Stimulated activated CD8-positive, alpha-beta memory T cell treated with anti-CD3 and anti-CD28 coated beads, Interleukin-7, amount 100 ng/mL, for 48 hours (primary cell): ENCODE data around the gene PLEKHH3.

Experiments
- DNase-seq, 2 donors: peaks; one replicate each; pipeline ENCODE4 v3.0.0-alpha.2; 2020; ENCODE audit warnings: low read depth in 1 of 2; ENCODE audit errors: extremely low read depth in 1 of 2

PLEKHH3 gene

GRCh38 chr17:42676424-42677011 is at the start of gene PLEKHH3:
TSS of gene PLEKHH3 (minus strand) at chr17:42676994. CDS start at chr17:42676563, 431 bp downstream.
- no peak for DNase-seq

DNA sequence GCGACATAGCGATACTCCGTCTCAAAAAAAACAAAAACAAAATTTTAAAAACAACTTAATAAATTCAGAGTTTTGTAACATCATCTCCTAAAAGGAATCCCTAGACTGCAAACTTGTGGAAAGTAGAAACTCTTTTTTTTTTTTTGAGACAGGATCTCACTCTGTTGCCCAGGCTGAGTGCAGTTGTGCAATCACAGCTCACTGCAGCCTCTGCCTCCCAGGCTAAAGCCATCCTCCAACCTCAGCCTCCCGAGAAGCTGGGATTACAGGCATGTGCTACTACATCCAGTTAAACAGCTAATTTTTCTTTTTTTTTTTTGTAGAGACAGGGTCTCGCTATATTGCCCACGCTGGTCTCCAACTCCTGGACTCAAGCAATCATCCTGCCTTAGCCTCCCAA is 48.3 kb upstream of the PLEKHH3 start:
- DNase-seq = no peak

GRCh38 chr17:42723636-42724035 is 46.8 kb upstream of the PLEKHH3 start:
- no peak for DNase-seq

DNA sequence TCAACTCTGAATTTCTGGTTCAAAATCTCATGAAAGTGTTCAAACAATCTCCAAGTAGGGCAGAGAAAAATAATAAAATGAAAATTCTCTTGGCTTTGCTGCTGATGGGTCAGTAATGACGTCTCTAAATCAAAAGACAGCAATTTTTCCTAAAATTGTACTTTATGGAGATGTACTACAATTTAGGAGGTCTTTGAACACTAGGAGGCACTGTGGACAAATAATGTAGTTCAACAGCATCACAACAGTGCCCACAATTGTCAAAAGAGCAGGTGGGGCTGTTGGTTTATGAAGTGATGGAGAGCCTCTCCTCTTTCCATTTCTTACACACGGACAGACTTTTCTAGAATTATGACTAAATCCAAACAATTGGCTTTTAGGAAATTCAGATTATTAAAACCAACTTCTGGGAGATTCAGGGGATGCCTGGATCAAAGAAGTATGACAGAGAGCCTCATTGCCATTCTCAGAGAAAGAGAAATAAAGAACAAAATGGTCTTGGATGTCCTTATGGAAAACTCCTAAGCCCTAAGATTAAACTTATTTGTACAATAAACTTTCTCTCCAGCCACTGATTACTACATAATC is 44.3 kb upstream of the PLEKHH3 start:
- no peak for DNase-seq

GRCh38 chr17:42709561-42709960 is 32.8 kb upstream of the PLEKHH3 start:
- DNase-seq = no peak

DNA sequence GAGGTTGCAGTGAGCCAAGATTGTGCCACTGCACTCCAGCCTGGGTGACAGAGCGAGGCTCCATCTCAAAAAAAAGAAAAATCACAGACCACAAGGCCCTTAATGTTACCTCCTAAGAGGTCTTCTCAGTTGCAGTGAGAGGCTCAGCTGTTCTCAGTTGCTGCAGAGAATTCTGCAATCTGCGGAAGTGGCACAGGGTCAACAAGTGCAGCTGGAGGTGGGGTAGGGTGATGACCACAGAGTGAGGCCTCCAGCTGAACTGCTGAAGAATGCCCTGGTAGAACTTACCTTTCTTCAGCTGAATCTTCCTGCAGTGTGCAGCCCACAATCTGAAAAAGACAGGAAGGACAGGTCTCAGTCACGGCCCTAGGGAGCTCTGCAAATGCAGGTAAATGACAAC is 31.8 kb upstream of the PLEKHH3 start:
- DNase-seq = no peak

GRCh38 chr17:42706732-42707131 is 29.9 kb upstream of the PLEKHH3 start:
- DNase-seq = peak; percentile 24 to 56

DNA sequence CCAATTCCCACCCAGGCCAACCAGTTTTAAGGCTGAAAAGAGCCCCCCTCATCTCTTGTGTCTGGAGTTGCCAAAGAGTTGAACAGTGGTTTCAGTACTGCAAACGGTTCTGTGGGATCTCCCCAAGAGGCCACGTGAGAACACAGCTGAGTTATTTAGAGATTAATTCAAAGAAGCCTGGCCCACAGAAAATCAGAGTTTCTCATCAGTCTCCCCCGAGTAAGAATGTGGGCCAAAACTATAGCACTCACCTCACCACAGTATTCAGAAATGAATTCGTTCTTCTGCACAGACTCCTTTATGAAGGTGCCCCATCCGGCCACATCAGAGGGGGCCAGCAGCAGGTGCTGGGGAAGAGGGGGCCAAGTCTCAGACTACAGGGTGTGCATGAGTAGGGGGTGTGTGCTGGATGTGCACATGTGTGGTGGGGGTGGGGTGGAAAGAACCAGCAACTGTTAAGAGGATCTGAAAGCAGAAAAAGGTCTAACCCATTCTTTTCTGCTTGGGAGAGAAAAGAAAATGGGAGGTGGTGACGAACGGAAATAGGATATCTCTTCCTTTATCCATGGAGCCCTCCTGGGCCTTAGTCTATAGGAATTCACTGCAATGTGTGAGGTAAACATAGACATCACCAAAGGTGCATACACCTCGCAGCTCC is 28.2 kb upstream of the PLEKHH3 start:
- peak; percentile 29 to 52 for DNase-seq

DNA sequence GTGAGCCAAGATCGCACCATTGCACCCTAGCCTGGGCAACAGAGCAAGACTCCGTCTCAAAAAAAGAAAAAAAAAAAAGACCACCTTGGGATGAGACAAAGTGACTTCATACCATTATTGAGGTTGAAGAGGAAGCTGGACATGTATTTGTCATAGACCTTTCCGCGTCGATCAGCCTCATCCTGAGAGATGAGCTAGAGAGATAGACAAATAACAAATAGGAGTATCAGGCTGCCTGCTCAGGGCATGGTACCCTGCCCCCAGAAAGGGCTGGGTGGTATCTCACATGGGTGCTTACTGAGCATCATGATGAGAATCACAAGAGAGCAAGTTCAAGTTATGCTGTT is 27.7 kb upstream of the PLEKHH3 start:
- no peak for DNase-seq

GRCh38 chr17:42702446-42702845 is 25.7 kb upstream of the PLEKHH3 start:
- DNase-seq = no peak

- DNase-seq = no peak
Measured at GRCh38 chr17:42700586-42701289, 23.9 kb upstream of the PLEKHH3 start.

DNA sequence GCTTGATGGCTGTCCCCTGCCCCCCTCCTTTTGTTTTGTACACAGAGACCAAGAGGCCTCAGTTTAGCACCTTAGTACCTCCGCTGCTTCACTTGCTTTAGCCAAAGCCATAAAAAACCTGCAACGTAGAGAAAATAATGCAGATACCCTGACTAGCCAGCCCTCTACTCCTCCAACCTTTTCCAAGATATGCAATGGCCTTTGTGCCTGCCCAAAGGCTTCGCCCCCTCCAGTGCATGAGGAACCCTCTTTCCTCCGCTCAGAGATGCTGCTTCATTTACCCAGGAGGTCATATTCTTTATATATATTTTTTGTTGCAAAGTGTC is 22.6 kb upstream of the PLEKHH3 start:
- DNase-seq = no peak

DNA sequence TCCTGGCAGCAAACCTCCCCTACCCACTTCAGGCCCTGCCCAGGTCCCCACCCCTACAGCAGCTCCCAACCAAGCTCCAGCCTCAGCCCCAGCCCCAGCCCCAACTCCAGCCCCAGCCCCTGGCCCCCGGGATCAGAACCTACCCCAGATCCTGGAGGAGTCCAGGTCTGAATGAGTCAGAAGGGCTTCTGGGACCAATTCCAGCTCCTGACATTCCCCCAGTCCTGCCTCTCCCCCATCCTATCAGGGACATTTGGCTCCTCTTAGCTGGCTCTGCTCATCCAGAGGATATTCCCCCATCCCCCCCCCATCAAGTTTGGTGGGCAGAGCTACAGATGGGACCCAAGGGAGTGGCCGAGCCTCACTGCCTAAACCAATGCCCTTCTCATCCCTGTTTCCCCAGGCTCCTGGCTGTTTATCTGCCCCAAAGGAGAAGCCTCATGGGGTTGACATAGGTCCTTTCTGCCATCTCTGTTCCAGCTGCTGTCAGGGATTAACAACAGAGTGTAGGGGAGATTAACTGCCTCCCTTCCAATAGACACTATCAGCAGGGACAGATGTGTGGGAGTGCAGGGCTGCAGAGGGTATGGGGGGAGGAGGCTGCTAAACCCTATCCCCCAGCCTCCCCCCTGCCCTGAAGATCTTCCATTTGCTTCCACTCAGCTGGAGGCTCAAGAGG is 22.1 kb upstream of the PLEKHH3 start:
- no peak for DNase-seq

DNA sequence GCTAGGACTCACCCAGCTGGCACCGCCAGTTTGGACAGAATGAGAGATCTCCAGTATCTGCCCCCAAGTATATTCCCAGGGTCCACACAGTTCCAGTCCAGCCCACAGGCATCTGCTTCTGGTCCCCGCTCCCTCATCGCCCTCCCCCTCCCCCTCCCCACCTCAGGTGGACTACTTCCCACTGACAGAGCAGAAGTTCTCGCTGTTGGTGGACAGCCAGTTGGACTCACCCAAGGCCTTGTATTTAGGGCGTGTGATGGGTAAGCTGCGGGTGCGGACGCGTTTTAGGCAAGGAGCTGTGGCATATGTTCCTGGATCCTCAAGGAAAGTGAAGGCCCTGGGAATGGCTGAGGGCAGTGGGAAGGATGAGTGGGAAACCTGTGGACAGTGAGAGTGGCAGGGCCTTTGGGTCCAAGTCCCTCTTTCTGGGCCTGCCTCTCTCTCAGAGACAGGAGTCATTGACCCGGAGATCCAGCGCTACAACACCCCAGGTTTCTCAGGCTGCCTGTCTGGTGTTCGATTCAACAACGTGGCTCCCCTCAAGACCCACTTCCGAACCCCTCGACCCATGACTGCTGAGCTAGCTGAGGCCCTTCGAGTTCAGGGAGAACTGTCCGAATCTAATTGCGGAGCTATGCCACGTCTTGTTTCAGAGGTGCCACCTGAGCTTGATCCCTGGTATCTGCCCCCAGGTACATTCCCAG is 20.5 kb upstream of the PLEKHH3 start:
- no peak for DNase-seq

DNA sequence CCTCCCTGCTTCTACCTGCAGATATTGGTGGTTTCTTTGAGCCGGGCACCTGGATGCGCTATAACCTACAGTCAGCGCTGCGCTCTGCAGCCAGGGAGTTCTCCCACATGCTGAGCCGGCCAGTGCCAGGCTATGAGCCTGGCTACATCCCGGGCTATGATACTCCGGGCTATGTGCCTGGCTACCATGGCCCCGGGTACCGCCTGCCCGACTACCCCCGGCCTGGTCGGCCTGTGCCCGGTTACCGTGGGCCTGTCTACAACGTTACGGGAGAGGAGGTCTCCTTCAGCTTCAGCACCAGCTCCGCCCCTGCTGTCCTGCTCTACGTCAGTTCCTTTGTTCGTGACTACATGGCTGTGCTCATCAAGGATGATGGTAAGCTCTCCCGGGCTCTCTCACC is 18.7 kb upstream of the PLEKHH3 start:
- DNase-seq = no peak

GRCh38 chr17:42694524-42694923 is 17.7 kb upstream of the PLEKHH3 start:
- no peak for DNase-seq

DNA sequence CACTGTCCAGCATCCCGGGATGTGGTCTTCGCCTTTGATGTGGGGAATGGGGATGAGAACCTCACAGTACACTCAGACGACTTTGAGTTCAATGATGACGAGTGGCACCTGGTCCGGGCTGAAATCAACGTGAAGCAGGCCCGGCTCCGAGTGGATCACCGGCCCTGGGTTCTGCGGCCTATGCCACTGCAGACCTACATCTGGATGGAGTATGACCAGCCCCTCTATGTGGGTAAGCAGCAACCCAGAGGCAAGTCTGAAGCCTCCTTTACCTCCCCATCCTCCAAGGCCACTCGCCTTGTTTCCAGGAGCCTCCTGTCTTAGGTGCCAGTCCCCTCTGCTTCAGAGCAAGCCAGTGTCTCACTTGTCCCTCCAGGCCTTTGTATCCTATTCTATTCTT is 15.7 kb upstream of the PLEKHH3 start:
- DNase-seq = no peak

GRCh38 chr17:42691021-42691545 is 14.3 kb upstream of the PLEKHH3 start:
- no peak for DNase-seq

GRCh38 chr17:42690596-42690995 is 13.8 kb upstream of the PLEKHH3 start:
- DNase-seq = no peak

DNA sequence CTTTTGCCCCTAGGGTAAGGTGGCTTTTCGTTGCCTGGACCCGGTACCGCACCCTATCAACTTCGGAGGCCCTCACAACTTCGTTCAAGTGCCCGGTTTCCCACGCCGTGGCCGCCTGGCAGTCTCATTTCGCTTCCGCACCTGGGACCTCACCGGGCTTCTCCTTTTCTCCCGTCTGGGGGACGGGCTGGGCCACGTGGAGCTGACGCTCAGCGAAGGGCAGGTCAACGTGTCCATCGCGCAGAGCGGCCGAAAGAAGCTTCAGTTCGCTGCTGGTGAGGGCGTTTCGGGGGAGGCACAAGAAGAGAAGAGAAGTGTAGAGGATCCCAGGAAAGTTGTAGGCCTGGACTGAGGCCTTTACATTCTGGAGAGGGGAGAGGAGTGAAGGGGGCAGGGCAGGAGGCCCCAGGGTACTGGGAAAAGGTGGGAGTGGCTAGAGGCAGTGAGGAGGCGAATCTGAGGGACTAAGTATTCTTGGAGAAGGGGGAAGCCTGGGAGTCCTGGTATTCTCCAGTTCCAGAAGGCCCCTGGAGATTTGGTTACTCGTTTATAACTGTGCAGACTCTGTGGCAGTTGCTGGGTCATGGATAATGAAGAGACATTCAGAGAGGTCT is 11.0 kb upstream of the PLEKHH3 start:
- no peak for DNase-seq
